HG03439 (cell line): ENCODE measurements around the gene LRRC75B.
"Not testable (repeated sequence)": the region's sequence is repeated elsewhere in the genome, so short reads cannot be mapped to it uniquely, and the experiment has no call there.

Experiments
- ATAC-seq: cut with Tn5 transposase; IDR thresholded peaks from one replicate; pipeline ENCODE4 v1.9.1; 2021; ENCODE audit warnings: mild to moderate bottlenecking, moderate library complexity; ENCODE audit not compliant: unreplicated experiment

Gene LRRC75B

DNA sequence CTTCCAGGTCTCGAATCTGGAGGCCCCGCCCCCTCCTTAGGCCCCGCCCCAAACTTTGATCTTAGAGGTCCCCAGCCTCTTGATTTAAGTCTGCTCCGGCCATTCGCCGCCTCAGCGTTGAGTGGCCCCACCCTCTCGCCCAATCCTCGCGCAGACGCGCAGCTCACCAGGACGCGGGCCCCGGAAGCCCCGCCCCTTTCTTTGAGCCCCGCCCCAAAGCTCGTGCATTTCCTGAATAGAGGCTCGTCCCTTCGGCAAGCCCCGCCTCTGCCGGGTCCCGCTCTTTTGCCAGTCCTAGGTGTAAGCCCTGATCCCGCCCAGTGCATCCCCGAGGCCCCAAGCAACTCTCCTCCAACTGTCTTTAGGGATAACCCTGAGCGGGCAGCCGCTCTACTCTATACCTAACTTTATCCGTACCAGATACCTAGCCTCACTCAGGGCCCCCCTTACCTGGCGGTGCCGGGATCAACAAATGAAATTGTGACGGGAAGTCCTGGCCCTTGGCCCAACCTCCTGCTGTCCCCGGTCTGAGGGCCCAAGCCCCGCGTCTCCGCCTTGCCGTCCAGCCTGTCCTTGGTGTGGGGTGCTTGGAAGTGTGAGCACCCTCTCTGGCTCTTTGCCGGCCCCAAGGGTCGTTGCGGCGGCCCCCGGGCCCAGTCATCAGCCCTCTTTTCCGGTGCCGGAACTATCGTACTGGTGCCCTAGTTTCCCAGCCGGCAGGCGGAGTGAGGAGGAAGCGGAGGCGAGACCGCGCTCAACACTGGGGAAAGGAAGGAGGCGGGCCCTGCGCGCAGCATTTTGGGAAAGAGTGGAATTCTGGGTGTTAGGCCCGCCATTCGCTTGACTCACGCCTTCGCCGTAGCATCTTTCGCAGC, 37.5 kb downstream of the LRRC75B start, which contains the start of gene SNRPD3:
Gene SNRPD3 (plus strand): TSS at position 835 of the 875 bp plus-strand sequence. CDS start 1,676 bp downstream, outside the sequence.
- peak; percentile 67 for ATAC-seq

DNA sequence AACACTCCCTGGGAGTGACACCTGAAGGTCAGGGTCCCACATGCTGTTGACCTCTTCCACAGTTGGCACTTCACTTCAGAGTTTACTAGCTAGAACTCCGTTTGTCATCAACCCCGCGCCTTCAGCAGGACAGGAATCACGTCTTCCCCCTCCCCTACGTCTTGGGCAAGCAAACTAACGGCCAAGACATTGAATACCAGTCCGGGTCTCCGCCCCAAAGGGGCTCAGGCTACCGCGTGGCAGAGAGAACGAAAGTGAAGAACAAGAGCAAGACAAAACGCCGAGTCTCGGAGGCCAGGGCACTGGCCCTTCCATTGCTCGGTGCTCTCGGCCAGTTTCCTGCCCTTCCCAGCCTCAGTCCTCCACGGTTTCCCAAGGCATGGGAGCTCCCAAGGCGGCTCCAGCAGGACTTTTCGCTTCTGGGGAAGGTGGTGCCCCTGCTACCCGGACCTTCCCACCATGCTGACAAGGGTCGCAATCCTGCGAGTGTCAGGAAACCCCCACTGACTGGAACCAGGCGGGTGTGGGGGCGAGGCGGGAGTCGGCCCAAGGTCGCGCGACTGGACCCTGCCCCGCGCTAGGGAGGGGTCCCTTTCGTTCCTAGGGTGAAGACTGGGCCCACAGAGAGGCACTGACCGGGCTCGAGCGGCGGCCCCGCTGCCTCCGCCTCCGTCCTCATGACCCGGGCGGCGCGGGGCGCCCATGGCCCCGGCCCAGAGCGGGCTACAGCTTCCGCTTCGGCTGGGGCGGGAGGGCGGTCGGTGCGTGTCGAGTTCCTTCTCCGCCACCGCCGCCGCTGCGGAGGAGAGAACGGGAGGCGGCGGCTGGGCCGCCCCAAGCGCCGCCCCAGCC, 38.3 kb downstream of the LRRC75B start, which contains the start of gene GUCD1:
Gene GUCD1 (minus strand): TSS at position 826 of the 852 bp plus-strand sequence. CDS start 147 bp downstream, at position 679.
- ATAC-seq, result peak; percentile 1

DNA sequence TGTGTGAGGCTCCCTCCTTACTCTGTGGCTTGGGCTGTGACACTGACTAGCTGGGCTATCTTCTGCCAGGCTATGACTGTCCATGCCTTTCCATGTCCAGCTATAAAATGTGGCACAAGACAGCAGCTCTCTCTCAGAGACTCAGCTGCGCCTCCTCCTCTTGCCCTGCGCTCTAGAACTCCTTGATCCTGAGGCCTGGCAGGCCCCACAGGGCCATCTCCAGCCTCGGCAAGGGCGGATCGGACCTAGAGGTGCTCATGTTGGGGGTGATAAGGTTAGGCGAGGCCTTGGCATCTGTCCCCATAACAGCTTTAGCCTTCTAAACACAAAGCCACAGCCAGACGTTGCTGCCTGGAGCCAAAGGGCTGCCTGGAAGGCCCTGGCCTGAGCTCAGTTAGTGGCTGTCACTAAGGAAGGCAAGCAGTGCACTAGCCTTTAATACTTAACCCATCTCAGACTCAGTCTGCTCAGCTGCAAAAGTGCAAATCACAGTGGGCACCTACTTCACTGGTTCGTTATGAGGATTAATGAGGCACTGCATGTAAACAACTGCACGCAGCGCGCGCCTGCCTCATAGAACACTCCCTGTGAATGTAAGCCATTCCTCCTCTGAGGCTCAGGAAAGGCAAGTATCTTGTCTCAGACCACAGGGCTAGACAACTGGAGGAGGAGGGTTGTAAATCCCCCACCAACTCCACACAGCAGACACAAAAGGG, 39.1 kb downstream of the LRRC75B start:
- no peak for ATAC-seq

DNA sequence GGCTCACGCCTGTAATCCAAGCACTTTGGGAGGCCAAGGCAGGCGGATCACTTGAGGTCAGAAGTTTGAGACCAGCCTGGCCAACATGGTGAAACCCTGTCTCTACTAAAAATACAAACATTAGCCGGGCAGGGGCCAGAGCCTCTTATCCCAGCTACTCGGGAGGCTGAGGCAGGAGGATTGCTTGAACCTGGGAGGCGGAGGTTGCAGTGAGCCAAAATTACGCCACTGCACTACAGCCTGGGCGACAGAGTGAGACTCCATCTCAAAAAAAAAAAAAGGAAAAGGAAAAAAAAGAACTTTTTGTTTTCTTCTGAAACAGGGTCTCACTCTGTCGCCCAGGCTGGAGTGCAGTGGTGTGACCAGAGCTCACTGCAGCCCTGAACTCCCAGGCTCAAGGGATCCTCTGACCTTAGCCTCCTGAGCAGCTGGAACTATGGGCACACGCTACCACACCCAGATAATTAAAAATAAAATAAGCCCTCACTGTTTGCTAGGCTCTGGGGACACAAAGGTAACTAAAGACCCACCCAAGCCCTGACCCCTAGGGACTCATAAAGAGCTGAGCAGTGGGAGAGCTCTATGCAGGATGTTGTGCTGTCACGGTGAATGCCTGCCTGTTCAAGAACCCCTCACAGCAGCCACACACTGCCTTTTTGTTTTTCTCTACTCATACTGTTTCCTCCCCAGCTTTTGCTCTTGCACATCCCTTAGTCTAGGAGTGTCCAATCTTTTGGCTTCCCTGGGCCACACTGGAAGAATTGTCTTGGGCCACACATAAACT, 40.2 kb downstream of the LRRC75B start:
- ATAC-seq, result not testable (repeated sequence)

DNA sequence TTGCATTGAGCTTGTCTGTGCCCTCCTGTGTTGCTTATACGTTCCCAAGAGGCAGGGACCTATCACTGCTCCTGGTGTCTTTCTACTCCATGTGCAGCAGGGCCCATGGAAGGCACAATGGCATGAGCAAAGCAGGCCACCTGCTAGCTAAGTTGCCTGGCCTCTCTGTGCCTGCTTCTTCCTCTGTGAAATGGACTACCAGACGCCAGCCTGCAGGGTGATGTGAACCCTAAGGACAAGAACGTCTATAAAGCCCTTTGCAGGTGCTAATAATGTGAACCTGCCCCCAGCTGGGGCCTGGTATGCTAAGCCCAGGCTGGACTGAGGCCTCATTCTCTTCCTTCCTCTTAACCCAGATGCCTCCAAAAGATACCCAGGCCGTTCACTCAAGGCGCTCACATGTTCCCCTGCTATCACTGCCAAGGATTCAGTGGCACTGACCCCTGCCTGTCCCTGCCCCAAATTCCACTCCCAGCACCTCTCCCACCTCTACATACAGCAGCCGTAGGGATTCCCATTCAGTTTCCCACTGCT, 41.9 kb downstream of the LRRC75B start:
- ATAC-seq, result no peak

DNA sequence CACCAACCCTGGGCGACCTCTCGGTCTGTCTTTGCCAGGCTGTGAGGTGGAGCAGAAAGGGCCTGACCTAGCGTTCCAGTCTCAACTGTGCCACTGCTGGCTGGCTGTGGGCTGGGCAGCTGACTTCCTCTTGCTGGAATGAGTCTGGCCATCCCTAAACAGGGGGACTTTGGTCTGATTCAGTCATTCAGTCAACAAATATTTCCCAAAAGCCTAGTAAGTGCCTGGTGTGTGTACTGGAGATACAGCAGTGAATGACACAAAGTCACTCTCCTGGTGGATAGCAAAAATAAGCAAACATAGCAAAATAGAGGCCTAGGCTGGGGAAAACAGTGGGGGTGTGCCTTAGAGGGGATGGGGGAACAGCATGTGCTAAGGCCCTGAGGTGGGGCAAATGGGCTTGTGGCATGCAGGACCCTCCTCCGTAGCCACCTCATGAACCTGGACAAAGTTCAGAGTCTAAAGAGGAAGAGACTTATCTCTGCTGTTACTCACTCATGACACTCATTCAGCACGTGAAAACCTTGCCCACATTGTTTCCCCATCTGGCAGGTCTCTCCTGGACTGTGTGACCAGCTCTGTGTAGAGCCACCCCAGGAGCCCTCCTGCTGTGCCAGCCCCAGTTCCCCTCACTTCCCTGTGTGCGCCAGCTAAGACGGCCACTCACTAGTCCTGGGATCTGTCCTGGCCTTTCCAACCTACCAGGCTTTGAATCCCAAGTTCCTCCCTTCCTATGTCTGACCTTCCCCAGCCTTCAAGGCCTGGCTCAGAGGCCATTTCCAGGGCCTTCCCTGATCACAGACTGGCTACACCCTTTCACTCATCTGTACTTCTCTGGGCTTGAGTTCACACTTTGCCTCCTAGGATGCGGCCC, 42.6 kb downstream of the LRRC75B start:
- no peak for ATAC-seq

DNA sequence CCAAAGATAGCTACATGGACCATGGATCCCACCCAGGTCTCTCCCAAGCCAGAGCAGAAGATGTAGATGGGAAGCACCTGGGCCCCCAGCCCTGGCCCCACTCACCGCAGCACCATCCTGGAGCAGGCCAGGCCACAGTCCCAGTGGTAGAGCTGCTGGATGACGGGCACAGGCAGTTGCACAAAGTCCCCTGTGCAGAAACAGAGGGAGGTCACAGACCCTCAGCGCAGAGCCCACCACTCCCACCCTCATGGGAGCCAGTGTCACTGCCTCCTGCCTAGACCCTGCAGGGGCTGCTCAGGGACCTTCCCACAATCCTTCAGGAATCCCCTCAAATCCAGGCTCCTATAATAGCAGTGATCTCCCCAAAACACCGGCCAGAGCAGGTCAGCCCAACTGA, 44.1 kb downstream of the LRRC75B start:
- no peak for ATAC-seq

DNA sequence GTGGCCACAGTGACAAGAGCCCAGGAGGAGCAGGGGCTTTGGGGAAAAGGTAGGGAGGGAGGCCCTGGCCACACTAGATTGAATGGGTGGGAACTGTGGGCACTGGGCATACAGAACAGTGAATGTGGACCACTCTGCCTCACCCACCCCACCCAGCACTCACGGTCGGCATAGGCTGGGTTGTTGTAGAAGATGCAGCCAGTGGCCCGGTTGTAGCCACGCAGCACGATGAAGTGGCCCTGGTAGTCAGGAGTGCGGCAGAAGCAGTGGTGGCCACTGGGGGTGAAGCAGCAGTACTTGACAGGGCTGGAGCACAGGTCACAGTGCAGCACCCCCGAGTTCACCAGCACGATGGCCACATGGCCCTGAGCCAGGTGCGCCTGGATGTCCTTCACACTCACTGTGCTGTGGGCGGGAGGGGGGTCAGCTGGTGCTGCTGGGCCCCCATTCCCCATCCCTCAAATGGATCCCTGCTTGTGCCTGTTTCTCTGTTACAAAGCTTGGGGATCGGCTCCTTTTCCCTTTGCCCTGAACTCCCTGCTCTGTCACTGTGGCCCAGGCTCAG, 49.1 kb downstream of the LRRC75B start:
- no peak for ATAC-seq

DNA sequence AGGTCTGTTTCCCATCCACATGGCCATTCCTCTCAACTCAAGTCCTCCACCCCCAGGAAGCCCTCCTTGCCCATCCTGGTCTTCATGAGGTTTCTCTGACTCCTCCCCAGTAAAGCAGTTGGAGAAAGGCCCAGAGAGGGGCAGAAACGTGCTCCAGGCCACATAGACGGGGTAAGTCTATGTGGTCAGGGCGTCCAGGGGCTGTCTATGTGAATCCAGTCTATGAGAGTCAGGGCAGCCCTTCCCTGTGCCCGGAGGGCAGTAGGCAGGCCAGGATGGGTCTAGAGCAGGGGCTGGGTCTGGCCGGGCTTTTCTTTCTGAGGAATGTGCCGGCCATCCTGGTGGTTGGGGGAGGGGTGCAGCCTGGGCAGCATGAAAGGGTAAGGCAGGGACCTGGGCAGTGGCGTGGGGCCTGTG, 49.7 kb downstream of the LRRC75B start:
- no peak for ATAC-seq

DNA sequence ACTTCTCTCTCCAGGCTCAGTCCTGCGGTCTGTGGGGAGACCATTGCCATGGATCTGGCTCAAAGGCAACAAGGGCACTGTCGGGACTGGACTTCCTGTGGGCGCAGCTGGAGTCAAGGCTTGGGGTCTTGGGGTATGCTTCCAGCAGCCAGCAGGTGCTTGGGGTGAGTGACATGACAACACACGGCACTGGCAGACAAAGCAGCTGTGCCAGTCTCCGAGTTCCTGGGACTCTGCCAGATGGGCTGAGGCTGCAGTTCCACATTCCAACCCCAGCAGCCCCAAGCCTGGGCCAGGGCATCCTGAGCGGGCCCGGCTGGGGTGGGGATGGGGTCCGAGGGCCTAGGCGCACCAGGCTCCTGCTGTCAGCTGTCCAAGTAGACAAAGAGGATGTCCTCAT, 50.2 kb downstream of the LRRC75B start:
- ATAC-seq, result no peak

DNA sequence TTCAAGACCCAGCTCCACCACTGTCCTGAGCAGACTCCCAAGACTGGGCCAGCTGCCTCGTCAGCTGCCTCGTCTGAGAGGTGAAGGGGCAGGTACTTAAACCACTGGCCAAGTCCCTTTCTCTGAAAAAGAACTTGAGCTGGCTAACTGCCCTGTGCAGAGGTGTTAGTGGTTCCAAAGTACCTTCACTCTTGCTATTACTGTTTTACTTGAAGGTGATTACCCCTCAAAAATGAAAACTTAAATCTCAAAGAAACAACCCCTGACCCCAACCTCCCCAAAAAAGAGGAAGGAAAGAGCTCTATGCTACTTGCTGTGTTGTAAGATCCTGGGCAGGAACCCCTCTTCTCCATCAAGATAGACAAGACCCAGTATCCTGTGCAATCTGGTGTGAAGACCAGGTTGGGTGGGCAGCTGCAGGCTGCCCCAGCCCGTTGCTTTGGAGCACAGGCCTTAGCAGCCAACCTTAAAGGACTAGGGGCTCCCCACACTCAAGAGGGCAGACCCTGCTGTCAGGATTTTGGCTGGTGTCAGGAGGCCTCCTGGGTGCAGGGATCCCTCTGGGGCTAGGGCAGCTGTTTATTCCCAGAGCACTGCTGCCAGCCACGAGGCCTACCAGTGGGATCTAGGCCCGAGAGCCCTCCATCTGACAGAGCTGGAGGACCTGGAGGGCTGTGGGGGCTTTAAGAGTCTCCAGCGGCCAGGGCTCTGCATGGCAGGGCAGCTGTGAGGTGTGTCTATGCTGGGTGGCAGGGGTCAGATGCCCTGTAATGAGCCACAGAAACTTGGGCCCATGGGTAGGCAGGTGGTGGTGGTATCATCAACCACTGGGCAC, 51.0 kb downstream of the LRRC75B start:
- no peak for ATAC-seq

DNA sequence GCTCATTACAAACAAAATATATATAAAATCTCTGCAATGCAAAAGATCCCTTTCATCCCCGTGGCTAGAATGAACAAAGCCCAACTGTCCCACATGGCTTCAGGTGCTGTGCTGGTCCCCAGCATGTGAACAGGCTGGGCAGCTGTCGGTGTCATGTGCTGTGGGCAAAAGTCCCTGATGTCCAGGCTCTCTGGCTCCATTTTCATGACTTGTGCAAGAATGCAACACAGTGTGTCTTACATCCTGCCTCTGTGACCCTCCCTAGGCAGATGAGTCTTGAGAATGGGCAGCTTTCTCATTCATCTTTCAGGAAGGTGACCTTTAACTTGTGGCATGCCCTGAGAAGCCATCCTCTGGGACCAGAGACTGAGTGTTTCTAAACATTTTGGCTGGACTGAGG, 52.4 kb downstream of the LRRC75B start:
- no peak for ATAC-seq

DNA sequence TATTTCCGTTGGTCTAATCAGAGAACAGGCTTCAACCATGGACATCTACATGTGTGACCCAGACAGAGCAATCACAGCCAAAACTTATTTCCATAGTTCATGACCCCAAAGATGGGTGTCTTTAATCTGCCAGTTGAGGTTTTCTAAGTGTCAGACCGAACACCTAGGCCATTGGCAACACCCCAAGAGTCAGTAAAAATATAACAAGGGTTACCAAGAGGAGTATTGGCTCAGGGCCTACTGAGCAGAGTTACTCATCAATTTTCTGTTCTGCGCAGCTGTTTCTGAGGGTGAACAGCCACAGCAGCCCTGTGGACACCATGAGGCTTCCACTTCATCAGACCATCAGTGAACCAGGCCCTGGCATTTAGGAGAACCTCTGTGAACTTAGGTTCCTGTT, 56.8 kb downstream of the LRRC75B start:
- no peak for ATAC-seq
